Measurements from ENCODE around the gene ELOVL3. TPM values are rescaled to one million over a fixed set of nuclear protein-coding genes. Genes with fewer than 3 reads are reported as not detected.
A peak's percentile ranks its signal among the peaks of the same experiment; 100 is the strongest.

The ELOVL3 gene
- total RNA-seq, 2 donors from 2014 or later: 0.50 TPM; not detected in 1

GRCh38 chr10:102266670-102267069, 40.6 kb downstream of the ELOVL3 start:
- H3K36me3 Mint-ChIP-seq: peaks cover 6 to 10% of the 10 kb centered on the region in 2 donors
- no peaks in the 10 kb centered on the region for H3K9me3 Mint-ChIP-seq
- ATAC-seq (no peak), DNase-seq (ENCODE audit: low spot score in 2 of 2) (no peak)
- peak overlapping the region; percentile 80 to 95 for H3K27ac Mint-ChIP-seq

GRCh38 chr10:102267748-102268147, 41.6 kb downstream of the ELOVL3 start:
- peak; percentile 93 to 97 for ATAC-seq
- peak overlapping the region; percentile 94 to 95 for H3K27ac Mint-ChIP-seq
- H3K9me3 Mint-ChIP-seq: no peaks in the 10 kb centered on the region
- DNase-seq (ENCODE audit: low spot score in 2 of 2): no peak
- H3K36me3 Mint-ChIP-seq: peaks cover 6% of the 10 kb centered on the region in 2 donors

GRCh38 chr10:102268375-102268888, 42.3 kb downstream of the ELOVL3 start:
- DNase-seq (ENCODE audit: low spot score in 2 of 2): no peak
- peak overlapping the region; percentile 94 to 95 for H3K27ac Mint-ChIP-seq
- H3K36me3 Mint-ChIP-seq: peaks cover 5 to 6% of the 10 kb centered on the region in 2 donors
- peak; percentile 61 to 65 for ATAC-seq
- no peaks in the 10 kb centered on the region for H3K9me3 Mint-ChIP-seq

DNA sequence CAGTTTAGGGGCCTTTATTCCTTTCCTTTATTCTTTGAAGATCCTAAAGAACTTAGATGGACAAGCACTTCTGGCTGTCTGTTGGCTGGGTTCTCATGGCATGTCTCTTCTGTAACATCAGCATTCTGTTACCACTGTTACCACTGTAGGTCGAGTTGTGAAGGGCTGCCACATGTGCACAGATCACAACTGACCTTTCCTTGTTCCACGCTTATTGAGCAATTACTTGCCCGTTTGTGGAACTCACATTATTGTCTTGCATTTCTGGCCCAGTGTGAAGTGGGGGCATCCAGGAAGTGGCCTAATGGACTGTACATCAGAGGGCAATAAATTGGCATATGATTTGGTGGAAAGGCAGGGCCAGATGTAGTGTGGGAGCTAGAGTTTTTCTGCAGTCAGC, 42.9 kb downstream of the ELOVL3 start:
- DNase-seq (ENCODE audit: low spot score in 2 of 2): no peak
- ATAC-seq: no peak
- Mint-ChIP-seq H3K9me3 (no peaks in the 10 kb centered on the region), H3K27ac (peak overlapping the region in 1 of 2 donors; percentile 95), H3K36me3 (peaks cover 5 to 6% of the 10 kb centered on the region in 2 donors)

DNA sequence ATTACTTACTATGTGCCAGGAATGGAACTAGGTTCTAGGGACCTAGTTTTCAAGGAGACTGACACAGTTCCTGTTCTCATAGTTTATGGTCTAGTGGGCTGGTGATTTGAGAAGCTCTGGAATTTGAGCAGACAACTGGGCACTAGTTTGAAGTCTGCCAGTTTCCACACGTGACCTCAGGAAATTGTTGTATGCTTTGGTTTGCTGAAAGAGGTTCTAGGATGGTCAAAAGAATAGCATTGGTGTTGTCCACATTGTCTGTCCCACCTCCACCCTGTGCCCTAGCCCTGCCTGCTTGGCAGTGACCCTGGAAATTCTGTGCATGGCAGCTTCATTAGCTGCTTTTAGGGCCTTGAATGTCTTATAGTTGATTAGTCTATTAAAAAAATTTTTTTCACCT, 48.0 kb downstream of the ELOVL3 start:
- no peak for ATAC-seq
- Mint-ChIP-seq H3K36me3 (peaks cover 2 to 4% of the 10 kb centered on the region in 2 donors), H3K27ac (no peak overlapping the region), H3K9me3 (no peaks in the 10 kb centered on the region)
- DNase-seq (ENCODE audit: low spot score in 2 of 2): no peak

GRCh38 chr10:102275343-102275742, 49.2 kb downstream of the ELOVL3 start:
- Mint-ChIP-seq H3K36me3 (peaks cover 0 to under 1% of the 10 kb centered on the region in 2 donors), H3K9me3 (no peaks in the 10 kb centered on the region), H3K27ac (no peak overlapping the region)
- ATAC-seq (no peak), DNase-seq (ENCODE audit: low spot score in 2 of 2) (no peak)

DNA sequence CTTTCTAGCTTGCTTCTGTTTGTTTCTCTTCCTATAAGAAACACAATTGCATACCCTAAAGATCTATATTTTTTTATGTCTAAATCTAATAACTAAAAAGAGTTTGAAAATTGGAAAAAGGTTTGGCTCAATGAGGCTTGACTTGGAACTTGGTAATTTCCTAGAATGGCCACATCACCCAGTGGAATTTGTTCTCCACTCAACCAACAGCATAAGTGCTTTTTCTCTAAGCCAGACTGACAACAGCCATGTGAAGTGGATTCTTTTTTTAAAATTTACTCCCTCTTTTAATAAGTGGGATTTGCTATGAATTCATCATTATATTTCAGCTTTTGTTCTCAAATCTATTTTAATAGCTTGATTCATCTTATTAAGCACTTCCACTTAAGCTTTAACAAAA, 53.0 kb downstream of the ELOVL3 start:
- Mint-ChIP-seq H3K27ac (no peak overlapping the region), H3K9me3 (no peaks in the 10 kb centered on the region), H3K36me3 (peaks cover 0 to 8% of the 10 kb centered on the region in 2 donors)
- no peak for ATAC-seq
- no peak for DNase-seq (ENCODE audit: low spot score in 2 of 2)

Other genes starting within 250 kb of the ELOVL3 start
- 10 to 100 TPM; 20.3 to 24.8 TPM for gene ARMH3, start 170.1 kb upstream of the ELOVL3 start, total RNA-seq
- gene HPS6, start 160.9 kb upstream of the ELOVL3 start, total RNA-seq: 10 to 100 TPM in 1 of 2 donors, 1 to 10 TPM in 1; 6.2 to 20.2 TPM
- gene LDB1, start 105.9 kb upstream of the ELOVL3 start, total RNA-seq: 10 to 100 TPM; 68.7 to 94.9 TPM
- gene PPRC1, start 93.3 kb upstream of the ELOVL3 start, total RNA-seq: 10 to 100 TPM; 54.2 to 59.1 TPM
- 100 to 1,000 TPM; 101 to 147 TPM for gene NOLC1, start 73.9 kb upstream of the ELOVL3 start, total RNA-seq
- gene PITX3, start 15.2 kb downstream of the ELOVL3 start, total RNA-seq: not detected
- 10 to 100 TPM; 32.1 to 44.2 TPM for gene GBF1, start 19.2 kb downstream of the ELOVL3 start, total RNA-seq
- gene NFKB2, start 169.4 kb downstream of the ELOVL3 start, total RNA-seq: 100 to 1,000 TPM; 213 to 251 TPM
- gene PSD, start 192.5 kb downstream of the ELOVL3 start, total RNA-seq: 10 to 100 TPM in 1 of 2 donors, 1 to 10 TPM in 1; 8.7 to 13.3 TPM
- gene FBXL15, start 194.5 kb downstream of the ELOVL3 start, total RNA-seq: 10 to 100 TPM; 12.9 to 27.4 TPM
- gene CUEDC2, start 206.3 kb downstream of the ELOVL3 start, total RNA-seq: 10 to 100 TPM; 38.7 to 73.9 TPM
- under 1 TPM in 1 of 2 donors, not detected in 1; 0.30 TPM for gene C10orf95, start 225.2 kb downstream of the ELOVL3 start, total RNA-seq